ENCODE data around the gene BBS12.
"Not testable (repeated sequence)": the region's sequence is repeated elsewhere in the genome, so short reads cannot be mapped to it uniquely, and the experiment has no call there.

Gene BBS12

DNA sequence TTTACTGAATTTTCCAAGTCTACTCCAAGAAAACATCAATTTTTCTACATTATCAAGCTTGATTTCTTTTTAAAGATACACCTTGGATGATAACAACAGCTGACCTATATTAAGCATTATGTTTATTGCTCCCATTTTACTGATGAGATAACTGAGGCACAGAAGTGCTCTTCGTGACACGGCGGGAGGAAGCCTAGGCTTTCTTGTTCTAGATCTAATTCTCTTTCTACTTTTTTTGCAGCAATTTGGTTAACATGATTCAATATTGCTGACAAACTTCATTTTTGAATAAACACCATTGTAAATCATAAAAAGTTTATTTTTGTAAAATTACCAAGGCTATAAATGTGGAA, 33.8 kb downstream of the BBS12 start:
- no peak for DNase-seq

DNA sequence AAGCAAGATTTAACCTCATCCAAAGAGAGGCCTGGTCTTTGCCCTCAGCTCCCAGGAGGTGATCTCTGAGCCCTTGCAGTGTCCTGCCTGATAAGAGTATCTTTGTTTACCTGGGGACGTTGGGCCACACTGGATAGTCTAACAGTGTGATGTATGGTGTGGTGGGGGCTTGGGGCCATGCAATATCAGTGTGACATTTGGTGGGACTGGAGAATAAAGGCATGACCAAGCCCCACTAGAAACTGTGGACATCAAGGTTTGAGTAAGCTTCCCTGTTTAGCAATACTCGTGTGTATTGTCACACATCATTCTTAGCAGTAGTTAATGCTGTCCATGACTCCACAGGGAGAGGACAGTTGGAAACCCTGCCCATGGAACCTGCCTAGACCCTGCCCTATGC, 34.4 kb downstream of the BBS12 start:
- DNase-seq = no peak

GRCh38 chr4:122771724-122772123, 39.2 kb downstream of the BBS12 start:
- no peak for DNase-seq

- DNase-seq = peak in 1 of 2 donors; percentile 2
Observed at GRCh38 chr4:122772311-122772710, 39.8 kb downstream of the BBS12 start.

DNA sequence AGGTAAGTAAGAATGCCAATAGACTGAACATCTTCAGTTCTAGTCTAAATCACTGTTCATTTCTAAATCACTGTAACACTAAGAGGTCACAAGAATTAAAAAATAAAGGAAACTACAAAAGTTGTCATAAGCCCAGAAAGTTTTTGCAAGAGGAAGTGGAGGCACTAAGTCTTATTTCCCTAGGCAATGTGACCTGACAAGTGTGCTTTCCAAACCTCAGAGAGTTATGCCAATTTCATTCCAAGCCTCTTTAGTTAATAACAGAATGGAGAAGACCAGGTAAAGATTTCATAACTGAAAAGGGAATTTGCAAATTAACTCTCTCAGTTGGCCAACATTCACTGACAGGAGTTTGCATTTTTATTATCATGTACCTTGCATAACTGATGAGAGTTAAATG, 40.5 kb downstream of the BBS12 start:
- no peak for DNase-seq

GRCh38 chr4:122775039-122775438, 42.5 kb downstream of the BBS12 start:
- DNase-seq = no peak

DNA sequence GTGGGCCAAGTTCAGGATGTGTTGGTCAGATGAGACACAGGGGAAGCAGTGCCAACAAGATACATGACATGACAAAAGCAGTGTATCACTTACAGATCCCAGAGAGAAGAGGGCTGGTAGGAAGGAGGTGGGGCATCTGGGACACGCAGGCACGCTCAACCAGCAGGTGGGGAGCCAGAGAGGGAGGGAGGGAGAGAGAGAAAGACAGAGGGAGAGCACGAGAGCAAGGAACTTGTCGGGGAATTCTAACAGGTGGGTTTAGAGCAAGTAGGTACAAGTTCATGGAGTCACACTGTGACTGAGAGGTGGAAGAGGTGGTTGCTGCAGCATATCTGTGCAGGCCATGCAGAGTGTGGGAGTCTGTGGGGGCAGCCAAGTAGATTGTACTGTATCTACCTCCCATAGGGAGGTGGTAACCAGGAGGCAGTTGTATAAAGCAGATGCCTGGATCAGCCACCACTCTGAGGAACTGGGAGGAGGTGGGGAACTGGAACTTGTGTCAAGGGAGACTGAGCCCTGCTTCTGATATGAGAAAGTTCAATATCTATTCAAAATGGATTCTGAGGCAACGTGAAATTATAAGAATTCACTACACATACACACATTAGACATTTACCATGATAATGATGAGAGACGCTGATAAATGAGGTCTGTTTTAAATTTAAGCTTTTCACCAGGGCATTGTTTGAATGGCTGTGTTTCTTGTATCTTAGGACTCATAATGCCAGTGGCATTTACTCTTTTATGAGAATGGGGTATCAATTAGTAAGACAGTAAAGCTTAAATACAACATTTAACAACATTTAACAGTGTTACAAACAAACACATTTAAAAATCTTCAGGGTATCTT, 43.7 kb downstream of the BBS12 start:
- DNase-seq = no peak

GRCh38 chr4:122776916-122777315, 44.4 kb downstream of the BBS12 start:
- no peak for DNase-seq

GRCh38 chr4:122777846-122778673, 45.6 kb downstream of the BBS12 start:
- no peak for DNase-seq

DNA sequence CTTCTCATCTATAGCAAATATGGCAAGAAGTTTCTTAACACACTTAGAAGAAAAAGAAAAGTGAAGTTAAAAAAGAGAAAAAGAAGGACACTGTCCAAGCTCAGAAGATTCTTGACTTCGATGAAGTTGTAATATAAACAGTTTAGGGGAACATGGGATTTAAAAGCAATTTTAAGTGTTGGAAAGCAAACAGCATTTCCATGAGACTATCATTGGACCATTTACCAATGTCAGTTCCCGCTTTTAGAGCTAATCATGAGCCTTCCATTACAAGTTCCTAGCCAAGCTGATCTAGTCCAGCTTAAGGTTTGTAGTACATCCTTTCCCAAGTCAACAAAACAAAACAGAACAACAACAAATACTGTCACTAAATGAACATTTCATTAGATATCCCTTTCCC, 49.0 kb downstream of the BBS12 start:
- no peak for DNase-seq

DNA sequence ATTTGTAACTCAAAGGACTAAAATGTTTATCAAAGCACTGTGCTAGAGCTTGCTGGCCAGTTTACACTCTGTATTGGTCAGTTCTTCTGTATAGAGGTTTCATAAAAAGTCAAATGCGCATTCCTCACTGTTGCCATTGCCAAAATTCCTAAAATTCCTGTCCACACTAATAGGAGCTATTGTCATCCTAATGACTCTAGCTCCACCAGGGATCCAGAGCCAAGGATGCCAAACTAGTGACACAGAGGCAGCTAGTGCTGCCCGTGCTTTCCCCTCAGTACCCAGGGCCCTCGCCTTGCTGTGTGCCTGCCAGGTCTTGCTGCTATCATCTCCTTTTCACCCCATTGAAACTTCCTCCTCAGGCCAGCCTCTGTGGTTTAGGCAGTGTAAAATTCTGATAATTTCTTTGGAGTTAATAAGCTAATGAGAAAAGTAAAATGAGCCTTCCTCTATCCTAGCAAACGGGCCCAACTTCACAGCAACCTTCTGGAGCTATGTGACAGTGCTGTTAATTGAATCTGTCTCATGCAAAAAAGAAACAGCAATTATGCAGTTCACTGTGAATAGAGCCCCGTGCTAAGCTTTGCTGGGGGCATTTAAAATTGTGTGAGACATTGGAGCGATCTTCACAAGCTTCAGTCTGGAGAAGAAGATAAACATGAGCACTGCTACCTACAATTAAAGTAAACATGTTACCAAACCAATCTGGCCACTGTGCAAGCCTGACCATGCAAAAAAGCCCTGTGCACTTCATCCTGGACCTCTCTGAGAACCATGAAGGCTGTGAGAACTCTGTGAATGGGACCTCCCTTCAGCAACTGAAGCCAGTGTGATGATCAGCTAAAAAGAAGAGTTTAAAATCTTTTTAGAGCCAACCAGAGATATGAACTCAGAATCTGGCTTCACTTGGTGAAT, 51.1 kb downstream of the BBS12 start:
- DNase-seq = no peak

DNA sequence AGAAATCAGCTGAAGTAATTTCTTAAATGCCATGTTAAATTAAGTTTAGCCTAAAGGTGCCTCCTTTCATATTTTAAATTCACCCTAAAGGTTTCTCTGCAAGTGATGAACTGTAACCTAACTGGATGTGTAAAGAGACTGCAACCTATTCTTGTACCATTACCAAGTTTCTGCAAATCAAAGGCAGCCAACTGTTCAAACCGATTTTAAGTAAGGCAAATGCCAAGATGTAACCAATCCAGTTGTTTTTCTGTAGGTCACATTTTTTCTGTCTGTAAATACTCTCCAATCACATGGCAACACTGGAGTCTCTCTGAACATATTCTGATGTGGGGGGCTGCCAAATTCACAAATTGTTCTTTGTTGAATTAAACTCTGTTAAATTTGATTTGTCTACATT, 51.8 kb downstream of the BBS12 start:
- DNase-seq = no peak

- no peak for DNase-seq
Observed at GRCh38 chr4:122785099-122785498, 52.6 kb downstream of the BBS12 start.

GRCh38 chr4:122786296-122786695, 53.8 kb downstream of the BBS12 start:
- DNase-seq = not testable (repeated sequence)

DNA sequence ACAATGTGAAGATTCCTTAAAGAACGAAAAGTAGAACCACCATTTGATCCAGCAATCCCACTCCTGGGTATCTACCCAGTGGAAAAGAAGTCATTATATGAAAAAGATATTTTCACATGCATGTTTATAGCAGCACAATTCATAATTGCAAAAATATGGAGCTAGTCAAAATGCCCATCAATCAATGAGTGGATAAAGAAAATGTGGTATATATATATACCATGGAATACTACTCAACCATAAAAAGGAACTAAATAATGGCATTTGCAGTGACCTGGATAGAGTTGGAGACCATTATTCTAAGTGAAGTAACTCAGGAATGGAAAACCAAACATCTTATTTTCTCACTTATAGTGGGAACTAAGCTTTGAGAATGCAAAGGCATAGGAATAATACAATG, 54.4 kb downstream of the BBS12 start:
- DNase-seq = not testable (repeated sequence)

GRCh38 chr4:122787940-122788339, 55.4 kb downstream of the BBS12 start:
- DNase-seq = no peak

- no peak for DNase-seq
Observed at GRCh38 chr4:122788935-122789334, 56.4 kb downstream of the BBS12 start.

DNA sequence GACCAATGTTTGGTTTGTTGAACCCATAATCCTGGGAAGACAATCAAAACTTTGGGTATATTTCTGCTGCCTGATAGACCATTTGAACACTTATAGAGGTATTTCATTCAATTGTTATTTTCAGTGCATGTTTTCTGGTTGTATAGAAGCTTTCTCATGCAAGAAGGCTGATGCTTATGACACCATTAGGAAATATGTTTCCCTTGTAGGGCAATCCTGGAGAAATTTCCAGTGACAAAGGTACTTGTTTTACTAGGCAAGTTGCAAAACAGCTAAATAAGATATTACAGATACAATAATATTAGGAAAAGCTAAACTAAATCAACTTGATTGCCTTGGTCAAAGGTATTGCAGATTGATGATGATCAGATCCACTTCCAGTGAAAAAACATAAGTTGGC, 61.3 kb downstream of the BBS12 start:
- no peak for DNase-seq

Measured in bone marrow (tissue), 2 donors.